Fibroblast of pulmonary artery (primary cell): Measurements from ENCODE around the gene FOSL2.
A peak's percentile ranks its signal among the peaks of the same experiment; 100 is the strongest.

ENCODE experiments used
- DNase-seq: peaks from one replicate; pipeline ENCODE4 v3.0.0-alpha.2; 2010; ENCODE audit warnings: low read depth
- H3K4me3 ChIP-seq: replicated peaks from 2 replicates; pipeline ENCODE4 v1.5.1; 2011; ENCODE audit warnings: low read depth, mild to moderate bottlenecking, control low read depth, low read length, moderate library complexity
- CTCF ChIP-seq: IDR thresholded peaks from 2 replicates; pipeline ENCODE4 v1.5.1; 2011; ENCODE audit warnings: mild to moderate bottlenecking, control low read depth, low read length, inconsistent platforms; ENCODE audit errors: missing control alignments

The FOSL2 gene

GRCh38 chr2:28392297-28393113 is at the start of gene FOSL2:
Gene FOSL2 (plus strand): TSS chr2:28392858. CDS start chr2:28393721, 863 bp downstream.
- peak within 1 kb of the TSS; percentile 99 for H3K4me3 ChIP-seq
- TF ChIP-seq CTCF = no peak
- DNase-seq = peak; percentile 100

GRCh38 chr2:28343184-28343942 is 49.3 kb upstream of the FOSL2 start:
- no peak for DNase-seq
- no peak overlapping the region for H3K4me3 ChIP-seq
- no peak for TF ChIP-seq CTCF

GRCh38 chr2:28343971-28344715 is 48.5 kb upstream of the FOSL2 start:
- H3K4me3 ChIP-seq = no peak overlapping the region
- no peak for TF ChIP-seq CTCF
- DNase-seq = no peak

GRCh38 chr2:28344756-28345373 is 47.8 kb upstream of the FOSL2 start:
- no peak overlapping the region for H3K4me3 ChIP-seq
- no peak for DNase-seq
- TF ChIP-seq CTCF = no peak

GRCh38 chr2:28345619-28346018 is 47.0 kb upstream of the FOSL2 start:
- DNase-seq = no peak

More at GRCh38 chr2:28345619-28346018, 47.0 kb upstream of the FOSL2 start:
- H3K4me3 ChIP-seq = no peak overlapping the region
- TF ChIP-seq CTCF = no peak
